Measurements from ENCODE around the gene GJB5. TPM values are rescaled to one million over a fixed set of nuclear protein-coding genes. Genes with fewer than 3 reads are reported as not detected.

Gene GJB5
- polyA plus RNA-seq, 1 of the 3 experiments (the other 2 are of a cell fraction), result not detected

GRCh38 chr1:34796990-34797389 is 42.1 kb downstream of the GJB5 start:
- POLR2A ChIA-PET, result no interaction called here
- H4K20me1 ChIP-seq (ENCODE audit: insufficient read depth), result no peaks in the 10 kb centered on the region
- H3K4me2 ChIP-seq, result no peak overlapping the region
- H3K27me3 ChIP-seq (ENCODE audit: insufficient read depth), result no peaks in the 10 kb centered on the region
- H3K4me1 ChIP-seq (ENCODE audit: control insufficient read depth in 1 of 2, insufficient read depth in 2 of 2, low read depth in 1 of 2, low read length in 1 of 2), result no peaks in the 10 kb centered on the region
- CTCF ChIA-PET, result interaction anchor here (2.1 to 3.2 kb wide), 2 partner anchors 10 to 55 kb away, joined by 14 to 15 read pairs; no protein-coding TSS in a partner anchor
- no peak overlapping the region for H2AFZ ChIP-seq (ENCODE audit: low read depth)
- H3K4me3 ChIP-seq (ENCODE audit: low read depth in 2 of 2, low read length in 1 of 2), result no peak overlapping the region
- H3K9ac ChIP-seq, result no peak overlapping the region
- H3K27ac ChIP-seq (ENCODE audit: low read depth in 2 of 2, low read length in 1 of 2), result no peak overlapping the region
- no peaks in the 10 kb centered on the region for H3K79me2 ChIP-seq (ENCODE audit: insufficient read depth)
- no peak for TF ChIP-seq ELF1 (IDR thresholded peaks at IDR 0.05)
- no peak for TF ChIP-seq POLR2AphosphoS5 (IDR thresholded peaks at IDR 0.05; ENCODE audit: low read depth, low read length)
- TF ChIP-seq JUND (IDR thresholded peaks at IDR 0.05), result no peak
- TF ChIP-seq GATA2 (CRISPR knock-in tag; IDR thresholded peaks at IDR 0.05), result no peak
- no peak for TF ChIP-seq MXI1 (IDR thresholded peaks at IDR 0.05; ENCODE audit: low read depth, low read length)
- no peak for TF ChIP-seq RXRA (IDR thresholded peaks at IDR 0.05; ENCODE audit: borderline replicate concordance, low read depth)
- TF ChIP-seq SMC3 (IDR thresholded peaks at IDR 0.05; ENCODE audit: low read depth, low read length), result no peak
- TF ChIP-seq GABPA (IDR thresholded peaks at IDR 0.05; ENCODE audit: low read depth), result no peak
- TF ChIP-seq RFX5 (IDR thresholded peaks at IDR 0.05; ENCODE audit: low read length), result no peak
- no peak for TF ChIP-seq TEAD4 (IDR thresholded peaks at IDR 0.05; ENCODE audit: borderline replicate concordance, insufficient read depth)
- no peak for TF ChIP-seq RAD21 (IDR thresholded peaks at IDR 0.05; ENCODE audit: low read length)
- no peak for TF ChIP-seq EZH2phosphoT487 (IDR thresholded peaks at IDR 0.05; ENCODE audit: borderline replicate concordance, low read depth)
- TF ChIP-seq MAX (IDR thresholded peaks at IDR 0.05; ENCODE audit: low read depth), result no peak
- no peak for TF ChIP-seq FOXJ3 (CRISPR knock-in tag; IDR thresholded peaks at IDR 0.05)
- TF ChIP-seq USF1 (IDR thresholded peaks at IDR 0.05; ENCODE audit: borderline replicate concordance, low read depth), result no peak
- no peak for TF ChIP-seq MEF2A (IDR thresholded peaks at IDR 0.05; ENCODE audit: borderline replicate concordance, low read depth)
- TF ChIP-seq RCOR1 (IDR thresholded peaks at IDR 0.05; ENCODE audit: low read length), result no peak
- TF ChIP-seq CHD2 (IDR thresholded peaks at IDR 0.05; ENCODE audit: low read length, partially characterized antibody), result no peak
- WGBS (ENCODE audit: low lambda C conversion rate), result 59% methylated on average over 6 of the region's 6 CpGs
- no peak for DNase-seq
- no peaks in the 10 kb centered on the region for H3F3A ChIP-seq (replicated peaks; ENCODE audit: insufficient read depth)
- H3K36me3 ChIP-seq (replicated peaks in 1 of 2; ENCODE audit: control insufficient read depth in 1 of 2, insufficient read depth in 2 of 2, low read length in 1 of 2), result no peaks in the 10 kb centered on the region
- no peaks in the 10 kb centered on the region for H3K9me3 ChIP-seq
- no peaks in the 10 kb centered on the region for H3K9me2 ChIP-seq

- no peaks in the 10 kb centered on the region for H3K9me3 ChIP-seq
- TF ChIP-seq FOSL2 (IDR thresholded peaks at IDR 0.05; ENCODE audit: borderline replicate concordance, low read depth) (0 out of 2 replicates have a peak, but pooled peaks have one; percentile 8), CTCF (IDR thresholded peaks at IDR 0.05) (no peak)
- H3K27me3 ChIP-seq (ENCODE audit: insufficient read depth), result no peaks in the 10 kb centered on the region
- DNase-seq, result no peak
- POLR2A ChIA-PET, result no interaction called here
- CTCF ChIA-PET, result no interaction called here
- WGBS (ENCODE audit: low lambda C conversion rate), result 75% methylated on average over 6 of the region's 6 CpGs
- no peaks in the 10 kb centered on the region for H3F3A ChIP-seq (replicated peaks; ENCODE audit: insufficient read depth)
- H2AFZ ChIP-seq (ENCODE audit: low read depth), result no peak overlapping the region
- no peaks in the 10 kb centered on the region for H3K79me2 ChIP-seq (ENCODE audit: insufficient read depth)
- H3K4me2 ChIP-seq, result peak overlapping the region; percentile 29; the same call in 1 of the 2 replicates
- H3K4me3 ChIP-seq (ENCODE audit: low read depth in 2 of 2, low read length in 1 of 2), result no peak overlapping the region
- H3K9ac ChIP-seq, result no peak overlapping the region
- no peaks in the 10 kb centered on the region for H3K36me3 ChIP-seq (replicated peaks in 1 of 2; ENCODE audit: control insufficient read depth in 1 of 2, insufficient read depth in 2 of 2, low read length in 1 of 2)
- H3K9me2 ChIP-seq, result no peaks in the 10 kb centered on the region
- no peaks in the 10 kb centered on the region for H3K4me1 ChIP-seq (ENCODE audit: control insufficient read depth in 1 of 2, insufficient read depth in 2 of 2, low read depth in 1 of 2, low read length in 1 of 2)
- no peak overlapping the region for H3K27ac ChIP-seq (ENCODE audit: low read depth in 2 of 2, low read length in 1 of 2)
- H4K20me1 ChIP-seq (ENCODE audit: insufficient read depth), result no peaks in the 10 kb centered on the region
Measured at GRCh38 chr1:34800214-34800613, 45.4 kb downstream of the GJB5 start.

Measured in SK-N-SH (cell line).